ENCODE data around the gene PIAS1.
"Not testable (repeated sequence)": the region's sequence is repeated elsewhere in the genome, so short reads cannot be mapped to it uniquely, and the experiment has no call there.

Gene PIAS1

GRCh38 chr15:68038246-68038645 lies 15.9 kb upstream of the PIAS1 start:
- DNase-seq, result no peak

DNA sequence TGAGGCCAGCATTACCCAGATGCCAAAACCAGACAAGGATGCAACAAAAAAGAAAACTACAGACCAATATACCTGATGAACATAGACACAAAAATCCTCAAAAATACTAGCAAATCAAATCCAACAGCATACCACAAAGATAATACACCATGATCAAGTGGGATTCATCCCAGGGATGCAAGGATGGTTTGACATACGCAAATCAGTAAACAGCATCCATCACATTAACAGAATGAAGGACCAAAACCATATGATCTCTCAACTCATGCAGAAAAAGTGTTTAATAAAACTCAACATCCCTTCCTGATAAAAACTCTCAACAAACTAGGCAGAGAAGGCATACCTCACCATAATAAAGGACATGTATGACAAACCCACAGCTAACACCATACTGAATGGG lies 14.0 kb upstream of the PIAS1 start:
- no peak for DNase-seq

DNA sequence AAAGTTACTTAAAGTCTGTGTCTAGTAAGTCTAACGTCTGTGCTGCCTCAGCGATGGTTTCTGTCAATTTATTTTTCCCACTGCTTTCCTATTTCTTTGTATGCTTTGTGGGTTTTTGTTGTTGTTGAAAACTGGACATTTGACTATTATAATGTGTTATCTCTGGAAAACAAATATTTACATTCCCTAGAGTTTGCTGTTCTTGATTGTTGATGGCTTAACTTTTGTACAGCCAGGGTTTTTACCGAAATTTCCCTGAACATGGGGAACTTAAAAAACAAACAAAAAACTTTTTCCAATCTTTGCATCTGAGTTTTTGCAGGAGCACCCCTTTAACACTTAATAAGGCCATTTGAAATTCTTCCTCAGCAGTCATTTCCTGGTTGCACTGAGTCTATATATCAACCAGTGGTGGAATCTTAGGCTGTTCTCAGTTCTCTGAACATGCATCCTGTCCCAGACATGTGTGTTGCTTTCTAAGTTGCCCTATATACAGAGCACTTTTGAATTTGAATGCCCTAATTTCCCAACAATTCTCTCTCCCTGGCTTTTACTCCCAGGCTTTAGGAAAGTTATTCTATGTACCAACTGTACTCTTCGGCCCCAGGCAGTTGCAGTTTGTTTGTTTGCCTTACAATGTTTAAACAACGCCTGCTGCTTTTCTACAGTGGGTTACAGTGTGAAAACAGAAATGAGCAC lies 11.8 kb upstream of the PIAS1 start:
- DNase-seq, result peak; percentile 4 to 38

DNA sequence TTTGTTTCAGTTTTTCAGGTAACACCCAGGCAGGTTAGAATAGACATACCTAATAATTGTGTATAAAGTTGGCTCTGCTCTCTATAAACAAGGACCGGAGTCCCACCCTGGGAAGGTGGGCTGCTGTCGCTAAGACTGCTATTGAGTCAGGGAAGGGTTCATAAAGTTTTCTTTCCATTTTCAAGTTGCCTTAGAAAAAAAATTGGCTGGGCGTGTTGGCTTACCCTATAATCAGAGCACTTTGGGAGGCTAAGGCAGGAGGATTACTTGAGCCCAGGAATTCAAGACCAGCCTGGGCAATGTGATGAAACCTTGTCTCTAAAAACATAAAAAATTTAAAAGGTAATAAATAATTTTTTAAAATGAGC lies 11.3 kb upstream of the PIAS1 start:
- no peak for DNase-seq

GRCh38 chr15:68045289-68046265 lies 8.5 kb upstream of the PIAS1 start:
- no peak for DNase-seq

GRCh38 chr15:68047826-68048225 lies 6.3 kb upstream of the PIAS1 start:
- no peak for DNase-seq

GRCh38 chr15:68051109-68051508 lies 3.0 kb upstream of the PIAS1 start:
- DNase-seq, result no peak

GRCh38 chr15:68051907-68052306 lies 2.2 kb upstream of the PIAS1 start:
- no peak for DNase-seq

GRCh38 chr15:68052431-68052830 lies 1.7 kb upstream of the PIAS1 start:
- DNase-seq, result no peak

DNA sequence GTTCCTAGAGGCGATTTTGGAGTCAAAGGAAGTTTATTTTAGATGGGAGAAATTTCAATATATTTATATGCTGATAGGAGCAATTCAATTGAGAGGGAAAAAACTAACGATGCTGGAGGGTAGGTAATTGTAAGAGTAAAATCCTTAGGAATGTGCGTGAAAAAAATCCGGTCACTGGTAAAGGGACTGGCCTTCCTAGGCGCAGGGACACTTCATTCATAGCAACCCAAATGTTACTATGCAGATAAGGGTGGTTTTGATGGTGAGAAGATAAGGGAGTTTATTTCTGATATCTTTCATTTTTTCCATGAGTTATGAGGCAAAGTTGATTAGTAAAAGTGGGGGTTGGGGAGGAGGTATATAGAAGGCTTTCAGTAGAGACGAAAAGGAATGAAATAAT lies 1.1 kb upstream of the PIAS1 start:
- no peak for DNase-seq

- peak; percentile 74 to 89 for DNase-seq
These were observed 611 bp downstream of the PIAS1 start for GRCh38 chr15:68054628-68055223.

- peak; percentile 58 to 64 for DNase-seq
These were observed 1.1 kb downstream of the PIAS1 start for GRCh38 chr15:68055224-68055705.

DNA sequence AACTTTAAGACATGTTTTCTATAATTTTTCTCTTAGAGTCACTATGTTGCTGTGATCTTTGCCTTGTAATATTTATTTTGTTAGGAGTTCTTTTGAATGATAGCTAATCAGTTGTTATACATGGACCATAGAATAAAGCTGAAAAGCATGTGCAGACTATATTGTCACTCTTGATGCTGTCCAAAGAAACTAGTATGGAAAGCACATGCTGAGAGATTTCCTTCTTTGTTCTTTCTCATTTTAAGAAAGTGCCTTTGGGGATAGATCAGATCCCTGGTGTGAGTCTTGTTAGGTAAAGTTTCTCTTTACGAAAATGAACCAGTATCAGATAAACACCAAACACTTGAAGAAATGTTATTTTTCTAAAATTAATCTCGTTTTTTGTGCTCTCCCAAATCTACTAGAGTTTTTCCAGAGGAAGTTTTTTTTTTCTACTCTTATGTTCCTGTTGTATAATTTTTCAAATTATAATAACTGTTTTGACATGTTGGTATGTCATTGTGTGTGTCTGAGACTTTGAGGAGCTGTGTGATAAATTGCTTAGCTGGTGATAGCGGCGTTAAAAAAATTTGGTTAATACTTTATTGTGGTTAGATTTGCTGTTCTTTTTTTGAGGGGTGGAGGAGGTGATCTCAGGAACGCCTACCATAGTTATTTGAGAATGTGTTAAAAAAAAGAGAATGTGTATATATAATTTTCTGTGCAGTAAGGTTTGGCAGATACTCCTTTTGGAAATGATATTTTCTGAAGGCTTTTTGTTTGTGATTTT lies 2.2 kb downstream of the PIAS1 start:
- peak in 1 of 2 experiments; percentile 20 for DNase-seq

GRCh38 chr15:68057034-68057433 lies 2.9 kb downstream of the PIAS1 start:
- no peak for DNase-seq

- no peak for DNase-seq
These were observed 3.6 kb downstream of the PIAS1 start for GRCh38 chr15:68057758-68058157.

- not testable (repeated sequence) for DNase-seq
These were observed 4.9 kb downstream of the PIAS1 start for GRCh38 chr15:68058970-68059369.

DNA sequence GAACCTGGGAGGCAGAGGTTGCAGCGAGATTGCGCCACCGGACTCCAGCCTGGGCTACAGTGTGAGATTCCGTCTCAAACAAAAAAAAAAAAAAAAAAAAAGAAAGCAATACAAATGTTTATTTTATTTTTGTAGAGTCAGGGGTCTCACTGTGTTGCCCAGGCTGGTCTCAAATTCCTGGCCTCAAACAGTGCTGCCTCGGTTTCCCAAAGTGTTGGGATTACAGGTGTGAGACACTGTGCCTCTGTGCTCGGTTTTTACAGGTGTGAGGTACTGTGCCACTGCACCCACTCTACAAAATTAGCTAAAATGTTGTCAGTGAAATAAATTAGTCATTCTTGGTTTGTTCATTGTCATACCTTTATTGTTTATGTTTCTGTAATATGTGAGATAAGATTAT lies 5.5 kb downstream of the PIAS1 start:
- DNase-seq, result no peak

DNA sequence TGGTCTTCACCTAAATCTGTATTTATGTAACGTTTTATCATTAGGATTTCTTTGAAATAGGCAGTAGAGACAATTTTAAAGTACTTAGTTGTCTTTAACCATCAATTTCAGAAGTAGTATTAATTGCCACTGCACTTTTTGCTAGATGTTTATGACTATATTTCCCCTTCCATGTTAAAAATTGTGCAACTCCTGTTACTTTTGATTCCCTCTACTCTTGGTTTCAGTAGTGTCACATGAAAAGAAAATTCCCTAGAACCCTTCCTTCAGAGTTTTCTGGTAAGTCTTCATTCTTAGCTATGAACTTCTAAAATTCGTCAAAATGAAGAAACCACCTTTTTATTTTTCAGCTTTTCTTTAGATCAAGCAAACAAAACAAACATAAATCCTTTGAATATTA lies 7.1 kb downstream of the PIAS1 start:
- DNase-seq, result no peak

GRCh38 chr15:68061602-68062001 lies 7.5 kb downstream of the PIAS1 start:
- DNase-seq, result no peak

DNA sequence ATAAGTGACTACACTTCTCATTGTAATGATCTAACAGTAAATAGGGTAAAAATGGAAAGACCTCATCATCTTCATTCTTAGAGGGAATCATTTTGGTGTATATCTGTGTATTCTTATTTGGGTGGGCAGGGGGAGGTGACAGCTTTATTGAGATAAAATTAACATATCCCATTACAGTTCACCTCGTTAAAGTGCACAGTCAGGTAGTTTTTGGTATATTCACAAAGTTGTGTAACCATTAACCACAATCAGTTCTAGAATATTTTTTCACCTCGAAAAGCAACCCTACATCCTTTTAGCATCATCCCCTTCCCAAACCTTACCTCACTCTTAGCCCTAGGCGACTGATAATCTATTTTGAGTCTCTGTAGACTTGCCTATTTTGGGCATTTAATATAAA lies 8.1 kb downstream of the PIAS1 start:
- DNase-seq, result no peak

DNA sequence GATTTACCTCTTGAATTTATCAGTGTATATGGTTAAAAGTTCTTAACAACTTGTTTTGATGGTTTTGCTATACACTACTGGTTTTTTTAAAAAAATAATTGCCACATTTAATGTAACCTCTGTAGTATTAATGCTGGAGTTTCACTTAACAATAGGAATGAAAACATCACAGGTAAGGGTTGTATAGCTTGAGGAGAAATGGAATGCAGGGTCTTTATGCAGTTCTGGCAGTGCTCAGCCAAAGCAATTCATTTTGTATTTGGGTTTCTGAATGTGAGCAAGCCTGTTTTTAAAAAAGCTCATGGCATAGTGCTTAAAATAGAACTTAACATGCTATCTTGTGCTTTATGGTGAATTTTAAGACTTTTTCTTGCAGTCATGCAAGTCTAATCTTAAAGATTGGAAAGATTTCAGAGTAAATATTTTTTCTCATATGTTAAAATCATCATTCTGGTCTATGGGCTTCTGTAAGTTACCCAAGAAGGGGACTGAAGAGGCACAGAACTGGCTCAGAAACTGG lies 8.9 kb downstream of the PIAS1 start:
- no peak for DNase-seq

- DNase-seq, result no peak
These were observed 9.5 kb downstream of the PIAS1 start for GRCh38 chr15:68063606-68064005.

All from NCI-H526 (cell line).